K562 (cell line): ENCODE results near the gene VPS4A. TPM values are rescaled to one million over a fixed set of nuclear protein-coding genes. Genes with fewer than 3 reads are reported as not detected.

ENCODE experiments used
- CXXC5 ChIP-seq: fragments of 250-450 bp; sonication (Bioruptor Pico); IDR thresholded peaks from 2 replicates; pipeline ENCODE4 v1.8.0; 2022; ENCODE audit warnings: inconsistent platforms, mild to moderate bottlenecking, moderate library complexity
- DPF2 ChIP-seq: fragments of 450-650 bp; IDR thresholded peaks from 2 replicates; pipeline ENCODE4 v1.6.1; 2016
- EP300 ChIP-seq: IDR thresholded peaks from 2 replicates; pipeline ENCODE4 v1.6.1; 2012; ENCODE audit warnings: low read length, improper control_type of control experiment
- FOSL1 ChIP-seq: fragments of 200-800 bp; sonication (Bioruptor generic); conservative IDR thresholded peaks from 2 replicates; pipeline ENCODE4 v1.6.1; 2016; ENCODE audit warnings: missing genetic modification characterization, missing compliant biosample characterization
- GATAD2B ChIP-seq: fragments of 450-650 bp; IDR thresholded peaks from 2 replicates; pipeline ENCODE4 v1.6.1; 2017; ENCODE audit warnings: mild to moderate bottlenecking, borderline replicate concordance
- JUND ChIP-seq, 2 experiments: IDR thresholded peaks; 2 replicates in 1 of 2; 3 replicates in 1 of 2; pipeline ENCODE4 v1.6.1; 2011; ENCODE audit warnings: borderline replicate concordance in 2 of 2, low read depth in 2 of 2, low read length in 2 of 2, improper control_type of control experiment in 1 of 2, missing biosample characterization in 1 of 2, missing genetic modification characterization in 1 of 2, missing genetic modification reagents in 1 of 2
- L3MBTL2 ChIP-seq: fragments of 450-650 bp; IDR thresholded peaks from 2 replicates; pipeline ENCODE4 v1.6.1; 2016; ENCODE audit warnings: mild to moderate bottlenecking, moderate library complexity
- MEIS2 ChIP-seq: fragments of 450-650 bp; IDR thresholded peaks from 2 replicates; pipeline ENCODE4 v1.6.1; 2014; ENCODE audit warnings: mild to moderate bottlenecking; ENCODE audit not compliant: partially characterized antibody
- NCOA1 ChIP-seq: fragments of 450-650 bp; IDR thresholded peaks from 2 replicates; pipeline ENCODE4 v1.6.1; 2016; ENCODE audit warnings: low read depth
- NFE2 ChIP-seq: IDR thresholded peaks from 2 replicates; pipeline ENCODE4 v1.6.1; 2014; ENCODE audit warnings: antibody characterized with exemption, low read depth
- NR4A1 ChIP-seq, 2 experiments: fragments of 250-450 bp in 1 of 2; fragments of 450-650 bp in 1 of 2; sonication (Bioruptor Pico) in 1 of 2; IDR thresholded peaks; 2 replicates each; pipeline versions ENCODE4 v1.4.0 to v1.6.1; 2016 to 2020; ENCODE audit warnings: mild to moderate bottlenecking in 2 of 2, missing compliant biosample characterization in 1 of 2, missing genetic modification characterization in 1 of 2, moderate library complexity in 1 of 2
- SIN3A ChIP-seq, 2 experiments: fragments of 150-350 bp in 1 of 2; IDR thresholded peaks; 2 replicates each; pipeline ENCODE4 v1.6.1; 2011 to 2016; ENCODE audit warnings: borderline replicate concordance in 2 of 2, low read depth in 2 of 2, low read length in 2 of 2, mild to moderate bottlenecking in 2 of 2, moderate library complexity in 2 of 2; ENCODE audit not compliant: control insufficient read depth in 1 of 2
- SIN3B ChIP-seq: fragments of 450-650 bp; IDR thresholded peaks from 2 replicates; pipeline ENCODE4 v1.6.1; 2017; ENCODE audit warnings: low read depth, mild to moderate bottlenecking, moderate library complexity
- TCF3 ChIP-seq: sonication (generic); formaldehyde crosslinking; IDR thresholded peaks from 2 replicates; pipeline ENCODE4 v1.4.0; 2020; ENCODE audit warnings: mild to moderate bottlenecking, missing genetic modification reagents
- ZNF143 ChIP-seq: sonication (generic); formaldehyde crosslinking; IDR thresholded peaks from 2 replicates; pipeline ENCODE4 v1.9.0; 2022; ENCODE audit warnings: mild to moderate bottlenecking, missing genetic modification reagents
- ZNF436 ChIP-seq: fragments of 250-450, 450-650 bp; sonication (Bioruptor Pico); formaldehyde crosslinking; IDR thresholded peaks from 2 replicates; pipeline ENCODE4 v1.7.0; 2020; ENCODE audit warnings: mild to moderate bottlenecking
- polyA plus RNA-seq, 8 experiments: library from polyadenylated mRNA; depleted of rRNA in 4 of 8; stranded (reverse) in 5 of 8; unstranded in 3 of 8; fragments of >200 nt; fragmentation: Nextera tagmentation in 2 of 8; fragmentation: Illumina TruSeq in 1 of 8; extraction: Ambion mirVana in 2 of 8; extraction: Trizol in 1 of 8; gene quantifications; 2 replicates each; pipeline versions ENCODE4 v1.2.1 to v1.2.3, GENCODE V29; 2011 to 2014; ENCODE audit warnings: inconsistent platforms in 1 of 8, missing spikeins in 1 of 8
- total RNA-seq, 7 experiments: library from RNA; depleted of rRNA in 6 of 7; stranded (reverse); fragments of >200 nt in 6 of 7; fragmentation: Illumina TruSeq in 2 of 7; extraction: Trizol in 2 of 7; gene quantifications; 2 replicates each; pipeline versions ENCODE4 v1.2.1 to v1.2.3, GENCODE V29; 2011 to 2021; ENCODE audit warnings: low replicate concordance in 1 of 7
- TF ChIP-seq, protein P1 (sequence below): fragments of 450-650 bp; formaldehyde crosslinking; IDR thresholded peaks from 2 replicates; pipeline ENCODE4 v1.4.0; 2020; ENCODE audit warnings: mild to moderate bottlenecking
- TF ChIP-seq, protein P2 (sequence below): fragments of 450-650 bp; IDR thresholded peaks from 2 replicates; pipeline ENCODE4 v1.6.1; 2016; ENCODE audit warnings: mild to moderate bottlenecking
- TF ChIP-seq, protein P3 (sequence below): fragments of 250-450 bp; sonication (Bioruptor Pico); IDR thresholded peaks from 2 replicates; pipeline ENCODE4 v1.8.0; 2022; ENCODE audit warnings: moderate library complexity, mild to moderate bottlenecking, inconsistent platforms

The VPS4A gene
- total and polyA plus RNA-seq, 9 of the 15 experiments (the other 6 are each of a cell fraction or from before 2014, with no cell fraction given), result 7.6 to 45.4 (median 29.9) TPM

DNA sequence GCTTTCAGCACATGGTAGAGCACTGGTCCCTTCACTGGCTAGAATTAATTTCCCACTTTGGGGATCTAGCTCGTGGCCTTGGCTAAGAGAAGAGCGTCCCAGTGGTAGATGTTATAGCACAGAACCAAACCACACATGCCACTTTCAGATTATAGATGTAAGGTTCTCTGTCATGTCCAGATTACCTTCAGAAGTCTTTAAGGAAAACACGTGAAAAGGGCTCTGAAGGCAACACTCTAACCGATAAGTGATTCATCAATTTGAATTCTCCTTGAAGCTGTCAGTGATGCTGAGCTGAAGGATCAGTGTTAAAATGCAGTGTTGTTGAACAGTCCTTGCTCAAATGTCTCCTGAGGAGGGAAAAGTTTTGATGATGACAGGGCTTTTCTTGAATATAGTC lies 43.5 kb upstream of the VPS4A start (continued):
- TF ChIP-seq, protein P1, sequence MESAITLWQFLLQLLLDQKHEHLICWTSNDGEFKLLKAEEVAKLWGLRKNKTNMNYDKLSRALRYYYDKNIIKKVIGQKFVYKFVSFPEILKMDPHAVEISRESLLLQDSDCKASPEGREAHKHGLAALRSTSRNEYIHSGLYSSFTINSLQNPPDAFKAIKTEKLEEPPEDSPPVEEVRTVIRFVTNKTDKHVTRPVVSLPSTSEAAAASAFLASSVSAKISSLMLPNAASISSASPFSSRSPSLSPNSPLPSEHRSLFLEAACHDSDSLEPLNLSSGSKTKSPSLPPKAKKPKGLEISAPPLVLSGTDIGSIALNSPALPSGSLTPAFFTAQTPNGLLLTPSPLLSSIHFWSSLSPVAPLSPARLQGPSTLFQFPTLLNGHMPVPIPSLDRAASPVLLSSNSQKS (CRISPR knock-in tag), result no peak
- TF ChIP-seq EP300 (peak; percentile 74; the same call in 1 of the 2 replicates), SIN3B (no peak), MEIS2 (peak; percentile 89), FOSL1 (tag) (0 out of 2 replicates have a peak, but pooled peaks have one; percentile 24), SIN3A (IDR thresholded peaks at IDR 0.05; ENCODE audit: borderline replicate concordance in 2 of 2, control insufficient read depth in 1 of 2, low read depth in 2 of 2, low read length in 2 of 2) (no peak), CXXC5 (CRISPR knock-in tag) (no peak), NR4A1 (CRISPR knock-in tag; IDR thresholded peaks at IDR 0.05) (no peak), NR4A1 (tag; IDR thresholded peaks at IDR 0.05) (no peak), NFE2 (peak; percentile 77; the same call in 1 of the 2 replicates), DPF2 (peak; percentile 91), JUND (IDR thresholded peaks at IDR 0.05; ENCODE audit: borderline replicate concordance, low read depth, low read length) (peak; percentile 51; the same call in 1 of the 2 replicates), JUND (tag; IDR thresholded peaks at IDR 0.05; ENCODE audit: borderline replicate concordance, low read depth, low read length) (no peak; the same call in 2 of the 3 replicates), TCF3 (CRISPR knock-in tag) (peak; percentile 81), GATAD2B (0 out of 2 replicates have a peak, but pooled peaks have one; percentile 32), ZNF143 (CRISPR knock-in tag) (no peak), ZNF436 (no peak), L3MBTL2 (peak; percentile 50; the same call in 1 of the 2 replicates), NCOA1 (peak; percentile 33; the same call in 1 of the 2 replicates)
- TF ChIP-seq, protein P2, sequence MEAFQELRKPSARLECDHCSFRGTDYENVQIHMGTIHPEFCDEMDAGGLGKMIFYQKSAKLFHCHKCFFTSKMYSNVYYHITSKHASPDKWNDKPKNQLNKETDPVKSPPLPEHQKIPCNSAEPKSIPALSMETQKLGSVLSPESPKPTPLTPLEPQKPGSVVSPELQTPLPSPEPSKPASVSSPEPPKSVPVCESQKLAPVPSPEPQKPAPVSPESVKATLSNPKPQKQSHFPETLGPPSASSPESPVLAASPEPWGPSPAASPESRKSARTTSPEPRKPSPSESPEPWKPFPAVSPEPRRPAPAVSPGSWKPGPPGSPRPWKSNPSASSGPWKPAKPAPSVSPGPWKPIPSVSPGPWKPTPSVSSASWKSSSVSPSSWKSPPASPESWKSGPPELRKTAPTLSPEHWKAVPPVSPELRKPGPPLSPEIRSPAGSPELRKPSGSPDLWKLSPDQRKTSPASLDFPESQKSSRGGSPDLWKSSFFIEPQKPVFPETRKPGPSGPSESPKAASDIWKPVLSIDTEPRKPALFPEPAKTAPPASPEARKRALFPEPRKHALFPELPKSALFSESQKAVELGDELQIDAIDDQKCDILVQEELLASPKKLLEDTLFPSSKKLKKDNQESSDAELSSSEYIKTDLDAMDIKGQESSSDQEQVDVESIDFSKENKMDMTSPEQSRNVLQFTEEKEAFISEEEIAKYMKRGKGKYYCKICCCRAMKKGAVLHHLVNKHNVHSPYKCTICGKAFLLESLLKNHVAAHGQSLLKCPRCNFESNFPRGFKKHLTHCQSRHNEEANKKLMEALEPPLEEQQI, result peak; percentile 23; the same call in 1 of the 2 replicates
- TF ChIP-seq, protein P3, sequence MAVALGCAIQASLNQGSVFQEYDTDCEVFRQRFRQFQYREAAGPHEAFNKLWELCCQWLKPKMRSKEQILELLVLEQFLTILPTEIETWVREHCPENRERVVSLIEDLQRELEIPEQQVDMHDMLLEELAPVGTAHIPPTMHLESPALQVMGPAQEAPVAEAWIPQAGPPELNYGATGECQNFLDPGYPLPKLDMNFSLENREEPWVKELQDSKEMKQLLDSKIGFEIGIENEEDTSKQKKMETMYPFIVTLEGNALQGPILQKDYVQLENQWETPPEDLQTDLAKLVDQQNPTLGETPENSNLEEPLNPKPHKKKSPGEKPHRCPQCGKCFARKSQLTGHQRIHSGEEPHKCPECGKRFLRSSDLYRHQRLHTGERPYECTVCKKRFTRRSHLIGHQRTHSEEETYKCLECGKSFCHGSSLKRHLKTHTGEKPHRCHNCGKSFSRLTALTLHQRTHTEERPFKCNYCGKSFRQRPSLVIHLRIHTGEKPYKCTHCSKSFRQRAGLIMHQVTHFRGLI (CRISPR knock-in tag), result no peak
